Measurements from ENCODE around the gene HSPA1L. TPM values are rescaled to one million over a fixed set of nuclear protein-coding genes. Genes with fewer than 3 reads are reported as not detected.

HSPA1L gene
- total and polyA plus RNA-seq, 2 experiments from 2014 or later = 0.44 to 0.83 TPM

- no peak overlapping the region for H3K27ac ChIP-seq (ENCODE audit: low read depth)
- DNase-seq (ENCODE audit: low spot score) (no peak), ATAC-seq (no peak)
- Mint-ChIP-seq H3K27ac (no peak overlapping the region), H3K9me3 (no peaks in the 10 kb centered on the region), H3K27me3 (ENCODE audit: insufficient read depth, low read depth, poor library complexity) (peaks cover 8% of the 10 kb centered on the region), H3K36me3 (ENCODE audit: low read depth) (peaks cover 54% of the 10 kb centered on the region), H3K4me1 (no peaks in the 10 kb centered on the region), H3K4me3 (no peak overlapping the region)
- H3K4me2 ChIP-seq = no peak overlapping the region
- H3K4me3 ChIP-seq = no peak overlapping the region
- no peaks in the 10 kb centered on the region for H3K27me3 ChIP-seq (ENCODE audit: insufficient read depth)
- peaks cover 1% of the 10 kb centered on the region for H3K36me3 ChIP-seq (ENCODE audit: insufficient read depth)
- H3K9me2 ChIP-seq (ENCODE audit: insufficient read depth) = no peaks in the 10 kb centered on the region
- no peaks in the 10 kb centered on the region; the same call in 1 of the 2 replicates for H3F3A ChIP-seq (replicated peaks; ENCODE audit: low read depth)
- no peaks in the 10 kb centered on the region for H3K79me2 ChIP-seq (replicated peaks; ENCODE audit: insufficient read depth)
- H3K4me1 ChIP-seq (ENCODE audit: insufficient read depth) = no peaks in the 10 kb centered on the region
- no peaks in the 10 kb centered on the region; the same call in 1 of the 2 replicates for H4K20me1 ChIP-seq (replicated peaks; ENCODE audit: insufficient read depth)
- no peak overlapping the region for H2AFZ ChIP-seq
- no peak for TF ChIP-seq ZNF462 (CRISPR knock-in tag; IDR thresholded peaks at IDR 0.05)
- TF ChIP-seq CTCF (conservative IDR thresholded peaks at IDR 0.05; ENCODE audit: low read depth in 2 of 2) = no peak
- TF ChIP-seq JUNB (IDR thresholded peaks at IDR 0.05; ENCODE audit: unreplicated experiment) = no peak
- TF ChIP-seq ZNF114 (CRISPR knock-in tag; IDR thresholded peaks at IDR 0.05) = no peak
- TF ChIP-seq EZH2 (IDR thresholded peaks at IDR 0.05; ENCODE audit: low read depth, unreplicated experiment) = no peak
- TF ChIP-seq CREB1 (CRISPR knock-in tag; IDR thresholded peaks at IDR 0.05; ENCODE audit: low read depth) = no peak
- TF ChIP-seq, protein P1, sequence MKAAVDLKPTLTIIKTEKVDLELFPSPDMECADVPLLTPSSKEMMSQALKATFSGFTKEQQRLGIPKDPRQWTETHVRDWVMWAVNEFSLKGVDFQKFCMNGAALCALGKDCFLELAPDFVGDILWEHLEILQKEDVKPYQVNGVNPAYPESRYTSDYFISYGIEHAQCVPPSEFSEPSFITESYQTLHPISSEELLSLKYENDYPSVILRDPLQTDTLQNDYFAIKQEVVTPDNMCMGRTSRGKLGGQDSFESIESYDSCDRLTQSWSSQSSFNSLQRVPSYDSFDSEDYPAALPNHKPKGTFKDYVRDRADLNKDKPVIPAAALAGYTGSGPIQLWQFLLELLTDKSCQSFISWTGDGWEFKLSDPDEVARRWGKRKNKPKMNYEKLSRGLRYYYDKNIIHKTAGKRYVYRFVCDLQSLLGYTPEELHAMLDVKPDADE (IDR thresholded peaks at IDR 0.05) = no peak
- TF ChIP-seq REST (IDR thresholded peaks at IDR 0.05; ENCODE audit: unreplicated experiment) = no peak
- no peak for TF ChIP-seq NANOG (IDR thresholded peaks at IDR 0.05; ENCODE audit: borderline replicate concordance)
- no peak for TF ChIP-seq ZNF331 (CRISPR knock-in tag; IDR thresholded peaks at IDR 0.05; ENCODE audit: low read depth)
- TF ChIP-seq EZH2phosphoT487 (IDR thresholded peaks at IDR 0.05; ENCODE audit: unreplicated experiment) = no peak
- TF ChIP-seq STAT1 (IDR thresholded peaks at IDR 0.05; ENCODE audit: unreplicated experiment) = no peak
- no peak for TF ChIP-seq POLR2AphosphoS5 (IDR thresholded peaks at IDR 0.05; ENCODE audit: low read depth)
Observed at GRCh38 chr6:31784098-31784925, 30.8 kb downstream of the HSPA1L start.

Data from GM23338 (cell line).